VCaP (cell line): ENCODE results near the gene RARA.

Experiments used
- H3K27ac ChIP-seq: fragments of 450-650 bp; 2 replicates; pipeline ENCODE4 v1.5.1; 2017
- CTCF ChIP-seq: fragments of 450-650 bp; conservative IDR thresholded peaks from 2 replicates; pipeline ENCODE4 v1.5.1; 2017; ENCODE audit warnings: mild to moderate bottlenecking, moderate library complexity

The RARA gene

GRCh38 chr17:40323391-40324381 is 14.7 kb downstream of the RARA start:
- no peak overlapping the region for H3K27ac ChIP-seq
- no peak for TF ChIP-seq CTCF

DNA sequence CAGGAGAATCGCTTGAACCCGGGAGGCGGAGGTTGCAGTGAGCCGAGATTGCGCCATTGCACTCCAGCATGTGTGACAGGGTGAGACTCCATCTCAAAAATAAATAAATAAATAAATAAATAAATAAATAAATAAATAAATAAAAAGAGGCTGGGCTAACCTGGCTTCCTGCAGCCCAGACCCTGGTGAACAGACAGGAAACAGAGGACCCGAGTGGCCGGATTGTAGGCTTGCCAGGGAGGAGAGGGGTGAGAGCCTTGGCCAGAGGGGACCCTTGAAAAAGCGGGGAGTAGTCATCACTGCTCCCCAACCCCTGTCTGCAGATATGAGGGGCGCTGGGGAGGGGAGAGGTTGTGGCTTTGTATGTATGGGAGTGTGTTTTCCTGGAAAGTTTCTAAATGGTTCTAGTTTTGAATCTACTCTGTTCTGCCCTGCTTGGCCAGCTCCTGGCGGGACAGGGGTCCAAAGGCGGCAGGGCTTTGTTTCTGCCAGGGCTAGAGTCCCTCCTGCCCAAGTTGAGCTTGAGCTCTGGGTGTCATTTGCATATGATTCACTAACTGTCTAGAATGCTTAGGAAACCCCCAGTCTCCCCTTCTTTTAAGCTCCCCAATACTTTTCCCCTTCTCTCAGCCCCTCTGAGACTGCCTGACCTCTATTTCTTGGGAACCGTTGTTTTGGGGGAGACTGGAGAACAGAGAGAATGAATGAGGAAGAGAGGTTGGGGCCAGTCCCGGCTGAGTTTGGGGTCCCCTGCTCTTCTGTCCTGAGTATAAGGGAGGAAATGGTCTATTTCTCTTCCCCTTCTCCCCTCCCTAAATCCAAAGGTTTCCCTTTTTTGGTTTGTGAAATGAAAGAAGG is 16.4 kb downstream of the RARA start:
- TF ChIP-seq CTCF = no peak
- no peak overlapping the region for H3K27ac ChIP-seq

GRCh38 chr17:40326014-40326831 is 17.2 kb downstream of the RARA start:
- no peak for TF ChIP-seq CTCF
- H3K27ac ChIP-seq = no peak overlapping the region

DNA sequence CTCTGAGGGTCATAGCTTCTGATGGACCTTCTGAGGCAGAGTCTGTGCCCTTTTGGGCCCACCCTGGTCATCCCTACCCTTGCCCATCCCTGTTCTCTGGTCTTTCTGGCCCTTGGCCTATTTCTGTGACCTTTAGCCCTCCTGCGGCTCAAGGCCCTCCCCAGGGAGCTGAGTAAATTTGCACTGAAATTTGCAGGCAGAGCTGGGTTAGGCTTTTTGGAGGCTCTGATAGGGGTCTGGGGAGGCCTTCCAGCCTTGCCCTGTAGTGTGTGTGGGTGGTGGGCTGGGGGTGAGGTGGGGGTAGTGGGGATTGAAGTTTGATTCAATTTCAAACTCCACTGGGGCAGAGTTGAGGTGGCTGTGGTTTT is 17.8 kb downstream of the RARA start:
- no peak for TF ChIP-seq CTCF
- H3K27ac ChIP-seq = no peak overlapping the region

- no peak for TF ChIP-seq CTCF
- H3K27ac ChIP-seq = no peak overlapping the region
These were observed 18.3 kb downstream of the RARA start for GRCh38 chr17:40327244-40327729.

GRCh38 chr17:40327735-40328385 is 18.9 kb downstream of the RARA start:
- TF ChIP-seq CTCF = no peak
- H3K27ac ChIP-seq = no peak overlapping the region
